Activated CD4-positive, alpha-beta T cell treated with anti-CD3 and anti-CD28 coated beads for 1 hour (primary cell): ENCODE measurements around the gene TASOR.
"Not testable (repeated sequence)": the region's sequence is repeated elsewhere in the genome, so short reads cannot be mapped to it uniquely, and the experiment has no call there.

Experiments used
- DNase-seq: peaks from one replicate; pipeline ENCODE4 v3.0.0-alpha.2; 2020

Gene TASOR, protein sequence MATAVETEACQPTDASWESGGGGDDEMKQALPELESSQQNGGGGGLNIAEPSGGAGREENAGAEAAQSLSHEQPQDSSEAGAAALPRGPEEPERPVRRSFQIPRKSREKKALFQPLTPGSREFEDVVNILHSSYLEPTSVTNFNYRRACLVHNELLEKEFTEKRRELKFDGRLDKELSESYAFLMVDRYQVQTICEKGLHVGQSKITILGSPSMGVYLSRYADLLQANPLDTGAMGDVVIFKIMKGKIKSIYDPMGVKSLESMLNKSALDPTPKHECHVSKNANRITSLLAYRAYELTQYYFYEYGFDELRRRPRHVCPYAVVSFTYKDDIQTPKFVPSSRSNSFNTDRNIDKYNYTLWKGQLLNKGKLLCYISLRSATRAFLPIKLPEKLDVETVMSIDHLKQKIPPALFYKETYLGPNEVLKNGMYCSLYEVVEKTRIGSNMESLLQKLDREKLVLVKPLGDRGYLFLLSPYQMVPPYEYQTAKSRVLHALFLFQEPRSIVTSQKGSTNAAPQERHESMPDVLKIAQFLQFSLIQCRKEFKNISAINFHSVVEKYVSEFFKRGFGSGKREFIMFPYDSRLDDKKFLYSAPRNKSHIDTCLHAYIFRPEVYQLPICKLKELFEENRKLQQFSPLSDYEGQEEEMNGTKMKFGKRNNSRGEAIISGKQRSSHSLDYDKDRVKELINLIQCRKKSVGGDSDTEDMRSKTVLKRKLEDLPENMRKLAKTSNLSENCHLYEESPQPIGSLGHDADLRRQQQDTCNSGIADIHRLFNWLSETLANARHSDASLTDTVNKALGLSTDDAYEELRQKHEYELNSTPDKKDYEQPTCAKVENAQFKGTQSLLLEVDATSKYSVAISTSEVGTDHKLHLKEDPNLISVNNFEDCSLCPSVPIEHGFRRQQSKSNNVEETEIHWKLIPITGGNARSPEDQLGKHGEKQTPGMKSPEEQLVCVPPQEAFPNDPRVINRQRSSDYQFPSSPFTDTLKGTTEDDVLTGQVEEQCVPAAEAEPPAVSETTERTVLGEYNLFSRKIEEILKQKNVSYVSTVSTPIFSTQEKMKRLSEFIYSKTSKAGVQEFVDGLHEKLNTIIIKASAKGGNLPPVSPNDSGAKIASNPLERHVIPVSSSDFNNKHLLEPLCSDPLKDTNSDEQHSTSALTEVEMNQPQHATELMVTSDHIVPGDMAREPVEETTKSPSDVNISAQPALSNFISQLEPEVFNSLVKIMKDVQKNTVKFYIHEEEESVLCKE (N-terminal part only)

DNA sequence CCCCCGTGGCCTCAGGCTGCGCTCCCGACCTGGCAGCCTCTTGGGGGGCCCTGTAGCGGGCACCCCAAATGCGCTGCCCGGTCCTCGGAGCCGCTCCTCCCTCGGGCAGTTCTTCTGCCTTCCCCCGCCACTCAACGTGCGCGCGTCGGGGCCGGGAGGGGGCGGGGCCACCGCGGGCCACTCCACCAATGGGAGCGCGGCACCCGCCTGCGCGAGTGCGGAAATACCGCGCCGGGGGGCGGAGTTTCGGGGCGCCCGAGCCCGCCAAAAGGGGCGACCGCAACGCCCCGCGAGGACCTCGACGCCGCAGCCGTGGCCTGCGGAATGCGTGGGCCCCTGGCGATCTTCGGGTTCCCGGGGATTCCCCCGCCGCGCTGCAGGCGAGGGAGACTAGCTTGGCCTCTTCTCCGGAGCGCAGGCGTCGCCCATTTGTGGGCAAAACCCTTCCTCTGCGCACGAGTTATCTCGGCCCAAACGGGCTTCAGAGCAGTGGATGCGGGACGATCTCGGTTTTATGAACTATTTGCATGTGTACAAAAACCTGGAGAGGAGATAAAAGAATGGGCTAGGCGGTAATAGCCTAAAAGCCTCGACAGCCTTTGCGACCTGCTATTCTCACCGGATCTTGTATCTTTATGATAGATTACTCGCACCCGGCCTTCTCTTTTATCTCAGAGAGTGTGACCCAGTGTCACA lies at the start of gene TASOR:
Gene TASOR, minus strand, starts transcription at position 144 of the 696 bp plus-strand sequence. CDS start 259 bp downstream, outside the sequence.
- DNase-seq = peak; percentile 81

DNA sequence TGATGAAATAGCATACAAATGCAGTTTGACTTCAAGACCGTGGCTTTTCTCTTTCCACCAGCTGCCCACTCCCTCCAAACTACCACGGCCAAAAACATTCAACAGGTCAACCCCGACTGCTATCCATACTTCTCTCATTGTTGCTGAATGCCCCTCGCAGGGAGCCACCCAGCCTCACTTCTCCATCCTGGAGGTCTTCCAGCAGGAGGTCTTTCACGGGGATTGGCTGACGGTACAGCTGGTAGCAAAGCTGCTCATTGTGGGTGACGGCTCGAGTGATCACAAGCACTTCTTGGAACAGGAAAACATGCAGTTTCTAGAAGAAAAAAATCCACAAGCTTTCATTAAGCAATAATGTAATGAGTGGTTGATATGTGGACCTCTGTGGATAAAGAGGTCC lies 49.0 kb upstream of the TASOR start:
- no peak for DNase-seq

DNA sequence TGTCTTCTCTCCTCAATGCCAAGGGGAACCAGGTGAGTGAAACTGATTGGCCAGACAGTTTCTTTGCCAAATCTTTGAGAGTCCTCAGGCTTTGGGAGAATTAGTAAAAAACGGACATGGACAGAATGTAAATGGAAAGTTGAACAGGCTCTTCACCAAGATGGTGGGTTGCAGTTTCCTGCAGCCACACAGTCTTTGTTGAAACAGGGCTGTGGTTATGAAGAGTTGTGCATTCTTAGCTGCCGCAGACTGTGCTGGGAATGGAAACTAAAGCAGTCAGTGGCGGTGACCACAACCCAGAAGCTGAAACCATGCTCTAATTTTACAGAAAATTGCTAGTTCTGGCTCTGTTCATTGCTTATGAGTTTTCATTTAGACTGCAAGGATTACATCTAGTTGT lies 42.1 kb upstream of the TASOR start:
- DNase-seq = peak; percentile 30

DNA sequence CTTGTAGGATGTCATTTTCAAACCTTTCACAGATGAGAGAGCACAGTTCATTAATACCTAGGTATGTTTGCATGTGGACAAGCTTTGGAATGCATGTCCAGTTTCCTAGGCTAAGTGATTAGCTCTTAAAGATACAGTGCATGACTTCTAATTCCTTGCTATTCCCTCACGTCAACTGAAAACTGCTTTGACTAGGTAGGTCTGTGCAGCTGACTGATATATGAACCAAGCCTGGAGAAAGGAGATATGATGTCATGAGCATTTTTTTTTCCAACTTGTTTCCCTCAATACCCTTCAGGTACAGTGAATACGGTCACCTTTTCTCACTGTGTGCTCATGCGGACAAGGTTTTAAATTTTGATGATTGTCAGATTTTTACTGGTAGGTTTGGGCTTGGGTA lies 41.6 kb upstream of the TASOR start:
- DNase-seq = no peak

DNA sequence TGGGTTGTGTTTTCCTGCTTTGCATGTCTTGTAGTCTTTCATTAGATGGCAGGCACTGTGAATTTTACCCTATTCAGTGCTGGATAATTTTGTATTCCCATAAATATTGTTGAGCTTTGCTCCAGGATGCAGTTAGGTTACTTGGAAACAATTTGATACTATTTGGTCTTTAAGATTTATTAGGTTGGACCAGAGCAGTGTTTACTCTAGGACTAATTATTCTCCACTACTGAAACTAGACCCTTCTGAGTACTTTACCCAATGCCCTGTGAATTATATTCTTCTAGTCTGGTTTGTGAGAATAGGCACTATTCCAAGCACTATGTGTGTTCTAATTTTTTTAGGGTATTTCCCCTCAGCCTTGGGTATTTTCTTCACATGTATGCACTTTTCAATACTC lies 37.8 kb upstream of the TASOR start:
- DNase-seq = no peak

DNA sequence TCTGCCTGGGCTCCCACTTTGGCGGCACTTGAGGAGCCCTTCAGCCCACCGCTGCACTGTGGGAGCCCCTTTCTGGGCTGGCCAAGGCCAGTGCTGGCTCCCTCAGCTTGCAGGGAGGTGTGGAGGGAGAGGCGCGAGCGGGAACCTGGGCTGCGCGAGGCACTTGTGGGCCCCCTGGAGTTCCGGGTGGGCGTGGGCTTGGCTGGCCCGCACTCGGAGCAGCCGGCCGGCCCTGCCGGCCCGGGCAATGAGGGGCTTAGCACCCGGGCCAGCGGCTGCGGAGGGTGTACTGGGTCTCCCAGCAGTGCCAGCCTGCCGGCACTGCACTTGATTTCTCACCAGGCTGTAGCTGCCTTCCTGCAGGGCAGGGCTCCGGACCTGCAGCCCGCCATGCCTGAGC lies 35.7 kb upstream of the TASOR start:
- DNase-seq = not testable (repeated sequence)

DNA sequence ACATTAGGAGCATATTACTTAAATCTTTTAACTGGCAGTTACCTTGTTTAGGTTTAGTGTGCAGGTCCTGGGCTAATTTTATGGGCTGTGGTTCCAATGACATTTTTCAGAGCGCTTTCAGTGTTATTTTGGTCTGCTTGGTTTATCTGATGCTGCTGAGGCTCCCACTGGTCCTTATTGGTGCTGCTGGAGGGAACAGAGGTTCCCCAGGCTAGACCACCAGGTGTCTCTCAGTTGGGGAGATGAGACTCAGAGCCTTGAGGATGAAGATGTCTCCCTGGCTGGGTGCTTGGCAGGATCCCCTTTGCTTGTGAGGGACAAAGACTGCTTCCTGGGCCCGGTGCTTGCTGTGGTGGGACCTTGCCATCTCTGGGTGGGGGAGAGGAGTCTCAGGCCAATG lies 28.3 kb upstream of the TASOR start:
- no peak for DNase-seq

DNA sequence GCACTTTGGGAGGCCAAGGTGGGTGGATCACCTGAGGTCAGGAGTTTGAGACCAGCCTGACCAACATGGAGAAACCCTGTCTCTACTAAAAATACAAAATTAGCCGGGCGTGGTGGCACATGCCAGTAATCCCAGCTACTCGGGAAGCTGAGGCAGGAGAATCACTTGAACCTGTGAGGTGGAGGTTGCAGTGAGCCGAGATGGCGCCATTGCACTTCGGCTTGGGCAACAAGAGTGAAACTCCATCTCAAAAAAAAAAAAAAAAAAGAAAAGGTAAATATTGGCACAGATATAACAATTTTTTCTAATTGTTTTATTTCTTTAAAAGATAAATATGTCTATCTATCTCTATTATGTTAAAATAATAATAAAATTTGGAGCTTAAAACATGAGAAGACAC lies 24.3 kb upstream of the TASOR start:
- peak; percentile 29 for DNase-seq

DNA sequence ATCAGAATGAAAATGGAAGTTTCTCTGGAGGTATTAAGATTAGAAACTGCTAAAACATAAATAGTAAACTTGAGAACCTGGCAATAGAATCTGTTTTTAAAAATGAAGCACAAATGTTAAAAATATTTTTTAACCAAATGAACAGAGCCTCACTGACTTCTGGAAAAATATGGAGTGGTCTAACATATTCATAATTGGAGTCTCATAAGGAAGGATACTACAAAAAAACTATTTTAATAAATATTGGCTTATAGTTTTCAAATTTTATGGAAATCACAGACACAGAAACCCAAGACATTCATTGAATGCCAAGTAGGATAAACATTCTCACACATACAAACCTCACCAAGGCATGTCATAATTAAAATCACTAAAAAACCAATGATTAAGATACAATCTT lies 23.6 kb upstream of the TASOR start:
- no peak for DNase-seq

DNA sequence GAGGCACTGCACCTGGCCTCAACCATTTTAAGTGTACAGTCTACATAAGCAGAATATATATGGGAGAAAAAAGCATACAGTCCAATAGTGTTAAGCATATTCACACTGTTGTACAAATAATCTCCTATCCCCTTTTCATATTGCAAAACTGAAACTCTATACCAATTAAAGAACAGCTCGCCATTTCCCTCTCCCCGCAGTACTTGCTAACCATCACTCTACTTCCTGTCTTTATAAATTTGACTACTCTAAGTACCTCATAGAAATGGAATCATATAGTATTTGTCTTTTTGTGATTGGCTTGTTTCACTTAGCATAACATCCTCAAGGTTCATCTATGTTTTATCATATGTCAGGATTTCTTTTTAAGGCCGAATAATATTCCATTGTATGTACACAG lies 21.6 kb upstream of the TASOR start:
- no peak for DNase-seq

DNA sequence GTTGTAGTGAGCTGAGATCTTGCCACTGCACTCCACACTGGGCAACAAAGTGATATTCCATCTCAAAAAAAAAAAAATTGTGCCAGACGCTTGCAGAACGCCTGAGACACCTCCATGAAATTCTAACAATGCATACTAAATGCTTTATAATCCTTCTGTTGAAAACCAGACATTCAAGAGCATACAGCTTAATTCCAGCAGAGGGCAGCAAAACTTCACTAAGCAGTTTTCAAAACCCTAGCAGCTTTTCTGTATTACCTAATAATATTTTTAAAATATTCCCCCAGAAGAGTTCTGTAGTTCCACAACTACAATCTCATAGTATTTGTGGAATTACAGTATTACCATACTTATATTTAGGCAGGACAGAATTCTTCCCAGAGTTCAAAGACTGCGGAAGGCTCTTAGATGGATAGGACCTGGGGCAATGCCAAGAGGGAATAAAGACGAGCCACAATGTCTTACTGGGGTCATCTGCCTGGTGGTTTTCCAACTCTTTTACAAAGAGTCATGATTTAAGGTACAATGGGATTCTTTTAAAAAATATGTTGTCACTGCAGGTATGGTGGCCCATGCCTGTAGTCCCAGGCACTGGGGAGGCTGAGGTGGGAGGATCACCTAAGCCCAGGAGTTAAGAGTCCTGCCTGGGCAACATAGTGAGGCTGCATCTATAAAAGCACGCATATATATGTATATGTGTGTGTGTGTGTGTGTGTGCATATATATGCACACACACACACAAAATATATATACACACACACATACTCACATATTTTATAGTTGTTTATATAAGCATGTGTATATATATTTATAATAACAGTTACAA lies 19.6 kb upstream of the TASOR start:
- no peak for DNase-seq

DNA sequence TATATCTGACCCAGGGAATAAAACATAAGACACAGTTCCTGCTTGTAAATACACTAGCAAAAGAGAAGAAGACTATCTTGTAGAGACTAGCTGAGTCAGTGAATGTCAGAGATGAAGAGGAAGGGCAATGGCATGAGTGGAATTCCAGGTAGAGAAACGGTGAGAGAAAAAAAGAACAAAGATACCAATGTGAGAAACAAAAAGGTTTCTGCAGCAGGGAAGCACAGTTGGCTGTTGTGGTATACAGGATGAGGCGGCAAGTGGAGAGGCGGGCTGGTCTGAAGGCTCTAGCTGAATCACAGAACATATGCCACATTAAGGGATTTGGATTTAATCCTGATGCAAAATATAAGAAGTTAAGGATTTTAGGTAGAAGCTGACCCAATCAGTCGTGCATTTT lies 17.1 kb upstream of the TASOR start:
- DNase-seq = no peak

DNA sequence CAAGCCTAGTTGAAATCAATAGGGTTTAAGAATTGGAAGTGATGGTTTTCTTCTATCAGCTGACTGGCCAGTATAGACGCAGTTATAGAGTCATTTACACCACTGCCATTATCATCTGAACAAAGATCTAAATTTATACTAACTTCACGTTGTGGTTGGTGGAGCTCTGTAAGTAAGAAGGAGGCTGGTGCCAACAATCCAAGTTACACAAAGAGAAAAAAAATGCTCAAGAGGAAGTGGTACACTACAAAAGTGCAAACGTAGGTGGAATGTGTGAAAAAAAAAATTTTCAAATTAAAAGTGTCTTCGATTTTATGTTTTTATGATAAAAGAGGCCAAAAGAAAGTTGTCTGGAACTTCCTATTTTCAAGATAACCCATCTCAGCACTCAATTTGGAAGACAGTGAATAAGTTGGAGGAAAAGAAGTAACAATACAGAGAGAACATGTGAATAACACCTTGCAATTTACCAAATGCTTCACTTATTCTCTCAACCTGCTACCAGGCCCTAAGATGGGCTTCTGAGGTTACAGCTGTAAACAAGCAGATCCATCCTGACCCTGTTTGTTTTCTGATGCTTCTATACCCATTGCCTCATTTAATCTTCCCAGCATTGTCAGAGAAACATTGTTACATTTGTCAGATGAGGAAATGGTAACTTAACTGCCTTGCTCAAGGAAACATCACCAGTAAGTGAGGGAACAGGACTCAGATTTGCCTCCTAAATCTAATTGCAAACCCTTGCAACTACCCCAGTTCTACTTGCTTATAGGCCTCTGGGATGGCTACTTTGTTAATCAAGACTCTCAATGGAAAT lies 12.0 kb upstream of the TASOR start:
- no peak for DNase-seq

DNA sequence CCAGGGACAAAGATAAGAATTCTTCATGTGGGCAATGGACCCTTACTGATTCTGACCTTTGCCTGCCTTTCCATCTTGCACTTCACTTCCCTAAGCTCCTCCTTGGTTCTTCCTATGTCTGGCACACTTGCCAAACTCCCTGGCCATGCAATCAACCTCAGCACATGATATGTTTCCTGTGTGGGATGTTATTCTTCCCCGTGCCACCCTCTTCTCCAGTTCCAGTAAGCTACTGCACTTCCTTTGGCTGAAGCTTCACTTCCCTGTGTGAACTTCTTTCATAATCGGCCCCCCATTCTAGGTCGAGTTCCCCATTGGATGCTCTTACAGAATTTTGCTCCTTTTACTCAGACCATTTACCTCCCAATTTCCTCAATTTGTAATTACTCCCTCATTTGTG lies 10.7 kb upstream of the TASOR start:
- DNase-seq = no peak

DNA sequence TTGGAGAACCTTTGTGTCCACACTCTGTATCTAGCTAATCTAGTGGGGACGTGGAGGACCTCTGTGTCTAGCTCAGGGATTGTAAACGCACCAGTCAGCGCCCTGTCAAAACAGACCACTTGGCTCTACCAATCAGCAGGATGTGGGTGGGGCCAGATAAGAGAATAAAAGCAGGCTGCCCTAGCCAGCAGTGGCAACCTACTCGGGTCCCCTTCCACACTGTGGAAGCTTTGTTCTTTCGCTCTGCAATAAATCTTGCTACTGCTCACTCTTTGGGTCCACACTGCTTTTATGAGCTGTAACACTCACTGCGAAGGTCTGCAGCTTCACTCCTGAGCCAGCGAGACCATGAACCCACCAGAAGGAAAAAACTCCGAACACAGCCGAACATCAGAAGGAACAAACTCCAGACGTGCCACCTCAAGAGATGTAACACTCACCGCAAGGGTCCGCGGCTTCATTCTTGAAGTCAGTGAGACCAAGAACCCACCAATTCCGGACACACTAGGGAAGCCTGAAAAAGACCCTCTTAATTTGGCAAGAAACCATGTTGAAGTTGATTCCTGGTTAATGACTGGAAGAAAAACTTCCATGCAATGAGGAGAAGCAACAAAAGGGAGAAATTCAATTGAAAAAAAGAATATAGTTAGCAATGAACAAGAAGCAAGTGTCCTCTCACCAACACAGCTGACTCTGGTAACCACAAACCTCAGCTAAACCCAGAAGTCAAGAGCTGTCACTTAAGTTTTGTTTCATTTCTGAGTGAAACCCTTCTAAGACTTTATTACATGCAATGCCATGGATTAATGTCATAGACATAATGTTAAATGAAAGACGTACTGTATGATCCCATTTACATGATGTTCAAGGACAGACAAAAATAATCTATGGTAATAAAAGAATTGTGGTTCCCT lies 9.7 kb upstream of the TASOR start:
- not testable (repeated sequence) for DNase-seq

DNA sequence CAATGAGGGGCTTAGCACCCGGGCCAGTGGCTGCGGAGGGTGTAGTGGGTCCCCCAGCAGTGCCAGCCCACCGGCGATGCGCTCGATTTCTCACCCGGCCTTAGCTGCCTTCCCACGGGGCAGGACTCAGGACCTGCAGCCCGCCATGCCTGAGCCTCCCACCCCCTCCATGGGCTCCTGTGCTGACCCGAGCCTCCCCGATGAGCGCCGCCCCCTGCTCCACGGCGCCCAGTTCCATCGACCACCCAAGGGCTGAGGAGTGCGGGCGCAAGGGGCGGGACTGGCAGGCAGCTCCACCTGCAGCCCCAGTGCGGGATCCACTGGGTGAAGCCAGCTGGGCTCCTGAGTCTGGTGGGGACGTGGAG lies 8.9 kb upstream of the TASOR start:
- not testable (repeated sequence) for DNase-seq

DNA sequence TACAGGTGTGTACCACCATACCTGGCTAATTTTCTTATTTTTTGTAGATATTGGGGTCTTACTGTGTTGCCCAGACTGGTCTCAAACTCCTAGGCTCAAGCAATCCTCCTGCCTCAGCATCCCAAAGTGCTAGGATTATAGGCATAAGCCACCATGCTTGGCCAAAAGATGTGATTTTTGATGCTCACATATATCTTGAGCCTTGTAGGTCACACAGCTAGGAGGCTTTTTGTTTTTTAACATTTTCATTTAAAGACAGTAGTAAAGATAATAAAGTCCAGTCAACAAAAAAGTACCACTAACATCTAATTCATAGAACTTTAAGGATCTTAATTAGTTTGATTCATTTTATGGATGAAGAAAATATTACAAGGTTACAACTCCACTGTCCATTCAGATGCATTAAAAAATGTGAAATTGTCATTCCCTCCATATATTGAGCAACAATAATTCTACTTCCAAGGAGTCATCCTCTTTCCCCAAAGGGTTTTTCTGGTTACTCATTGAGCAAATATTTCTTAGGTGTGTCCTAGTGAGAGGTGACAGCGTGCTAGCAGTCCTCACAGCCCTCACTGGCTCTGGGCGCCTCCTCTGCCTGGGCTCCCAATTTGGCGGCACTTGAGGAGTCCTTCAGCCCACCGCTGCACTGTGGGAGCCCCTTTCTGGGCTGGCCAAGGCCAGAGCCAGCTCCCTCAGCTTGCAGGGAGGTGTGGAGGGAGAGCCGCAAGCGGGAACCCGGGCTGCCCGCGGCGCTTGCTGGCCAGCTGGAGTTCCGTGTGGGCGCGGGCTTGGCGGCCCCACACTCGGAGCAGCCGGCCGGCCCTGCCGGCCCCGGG lies 8.3 kb upstream of the TASOR start:
- no peak for DNase-seq

DNA sequence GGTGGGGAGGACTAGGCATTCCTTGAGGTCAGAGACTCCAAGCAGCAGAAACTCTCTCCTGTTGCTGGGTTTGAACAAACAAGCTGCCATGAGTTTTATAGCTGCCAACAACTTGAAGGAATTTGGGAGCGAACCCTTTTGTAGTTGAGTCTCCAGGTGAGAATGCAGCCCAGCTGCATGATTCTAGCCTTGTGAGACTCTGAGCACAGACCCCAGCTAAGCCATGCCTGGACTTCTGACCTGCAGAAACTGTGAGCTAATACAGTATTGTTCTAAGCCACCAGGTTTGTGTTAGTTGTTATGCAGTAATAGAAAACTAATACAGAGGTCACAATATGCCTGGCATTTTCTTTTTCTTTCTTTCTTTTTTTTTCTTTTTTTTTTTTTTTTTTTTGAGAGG lies 6.2 kb upstream of the TASOR start:
- DNase-seq = no peak

DNA sequence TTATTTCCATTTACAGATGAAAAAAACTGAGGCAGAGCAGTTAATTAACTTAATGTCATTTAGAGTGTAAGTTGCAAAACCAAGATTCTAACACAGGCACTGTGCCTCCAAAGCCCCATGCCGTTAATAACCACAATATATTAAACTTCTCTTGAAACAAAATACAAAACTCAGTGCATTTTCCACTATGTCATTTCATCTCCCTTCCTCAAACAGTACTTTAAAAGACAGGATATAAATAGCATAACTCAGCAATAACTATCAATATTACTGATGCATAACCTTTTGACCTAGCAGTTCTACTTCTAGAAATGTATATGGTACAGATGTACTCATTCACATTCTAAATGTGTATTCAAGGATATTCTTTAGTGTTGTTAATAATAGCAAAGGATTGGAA lies 5.1 kb upstream of the TASOR start:
- DNase-seq = no peak
